MM.1S (cell line): Measurements from ENCODE around the gene STAG1.
"Not testable (repeated sequence)": the region's sequence is repeated elsewhere in the genome, so short reads cannot be mapped to it uniquely, and the experiment has no call there.

ENCODE experiments used
- DNase-seq: peaks from one replicate; pipeline ENCODE4 v3.0.0-alpha.2; 2015
- H2AFZ ChIP-seq: fragments of 300-600 bp; sonication (generic); 2 replicates; pipeline ENCODE4 v1.6.0; 2016; ENCODE audit warnings: antibody characterized with exemption, low read length
- H3F3A ChIP-seq: fragments of 300-600 bp; sonication (generic); 2 replicates; pipeline ENCODE4 v1.6.1; 2016; ENCODE audit warnings: mild to moderate bottlenecking, antibody characterized with exemption, low read length, moderate library complexity, mixed read lengths; ENCODE audit not compliant: insufficient read depth
- H3K27ac ChIP-seq: fragments of 300-600 bp; sonication (generic); 2 replicates; pipeline ENCODE4 v1.5.1; 2016; ENCODE audit warnings: mild to moderate bottlenecking, low read length
- H3K27me3 ChIP-seq: fragments of 300-600 bp; sonication (generic); replicated peaks from 2 replicates; pipeline ENCODE4 v1.6.0; 2016; ENCODE audit warnings: low read length; ENCODE audit not compliant: insufficient read depth
- H3K36me3 ChIP-seq: fragments of 300-600 bp; sonication (generic); replicated peaks from 2 replicates; pipeline ENCODE4 v1.6.1; 2016; ENCODE audit warnings: mild to moderate bottlenecking, low read length, mixed read lengths; ENCODE audit not compliant: insufficient read depth
- H3K4me1 ChIP-seq: fragments of 300-600 bp; sonication (generic); 2 replicates; pipeline ENCODE4 v1.6.1; 2016; ENCODE audit warnings: low read length, mixed read lengths
- H3K4me2 ChIP-seq: fragments of 300-600 bp; sonication (generic); 2 replicates; pipeline ENCODE4 v1.6.0; 2016; ENCODE audit warnings: low read depth, low read length
- H3K4me3 ChIP-seq: fragments of 300-600 bp; sonication (generic); 2 replicates; pipeline ENCODE4 v1.5.1; 2016; ENCODE audit warnings: low read length, mixed read lengths
- H3K79me2 ChIP-seq: fragments of 300-600 bp; sonication (generic); 2 replicates; pipeline ENCODE4 v1.6.1; 2016; ENCODE audit warnings: mixed run types, low read length, mixed read lengths
- H3K9ac ChIP-seq: fragments of 300-600 bp; sonication (generic); 2 replicates; pipeline ENCODE4 v1.6.1; 2016; ENCODE audit warnings: low read length, mixed read lengths
- H3K9me2 ChIP-seq: fragments of 300-600 bp; sonication (generic); replicated peaks from 2 replicates; pipeline ENCODE4 v1.6.1; 2016; ENCODE audit warnings: mild to moderate bottlenecking, low read length, mixed read lengths; ENCODE audit not compliant: insufficient read depth
- H3K9me3 ChIP-seq: fragments of 300-600 bp; sonication (generic); replicated peaks from 2 replicates; pipeline ENCODE4 v1.6.1; 2016; ENCODE audit warnings: mild to moderate bottlenecking, low read length, mixed read lengths; ENCODE audit not compliant: insufficient read depth
- H4K20me1 ChIP-seq: fragments of 300-600 bp; sonication (generic); 2 replicates; pipeline ENCODE4 v1.6.1; 2016; ENCODE audit warnings: mild to moderate bottlenecking, low read length, moderate library complexity, mixed read lengths; ENCODE audit not compliant: insufficient read depth
- EZH2 ChIP-seq: fragments of 300-600 bp; sonication (generic); optimal IDR thresholded peaks from 2 replicates; pipeline ENCODE3; 2017; ENCODE audit warnings: low read depth, mild to moderate bottlenecking, antibody characterized with exemption, low read length, mixed read lengths
- EZH2phosphoT487 ChIP-seq: fragments of 300-600 bp; sonication (generic); IDR thresholded peaks from 2 replicates; pipeline ENCODE4 v1.6.1; 2018; ENCODE audit warnings: antibody characterized with exemption, low read length
- TF ChIP-seq, protein P1 (sequence below): fragments of 300-600 bp; sonication (generic); IDR thresholded peaks from 2 replicates; pipeline ENCODE4 v1.5.1; 2016; ENCODE audit warnings: antibody characterized with exemption, low read length, mixed read lengths

The STAG1 gene

GRCh38 chr3:136711277-136711676 lies 40.9 kb downstream of the STAG1 start:
- no peaks in the 10 kb centered on the region for H3K4me1 ChIP-seq
- no peak overlapping the region for H3K9ac ChIP-seq
- no peak overlapping the region for H3K27ac ChIP-seq
- H3K27me3 ChIP-seq = no peaks in the 10 kb centered on the region
- H3K4me2 ChIP-seq = no peak overlapping the region
- no peak overlapping the region for H2AFZ ChIP-seq
- no peaks in the 10 kb centered on the region for H3F3A ChIP-seq
- TF ChIP-seq, protein P1, sequence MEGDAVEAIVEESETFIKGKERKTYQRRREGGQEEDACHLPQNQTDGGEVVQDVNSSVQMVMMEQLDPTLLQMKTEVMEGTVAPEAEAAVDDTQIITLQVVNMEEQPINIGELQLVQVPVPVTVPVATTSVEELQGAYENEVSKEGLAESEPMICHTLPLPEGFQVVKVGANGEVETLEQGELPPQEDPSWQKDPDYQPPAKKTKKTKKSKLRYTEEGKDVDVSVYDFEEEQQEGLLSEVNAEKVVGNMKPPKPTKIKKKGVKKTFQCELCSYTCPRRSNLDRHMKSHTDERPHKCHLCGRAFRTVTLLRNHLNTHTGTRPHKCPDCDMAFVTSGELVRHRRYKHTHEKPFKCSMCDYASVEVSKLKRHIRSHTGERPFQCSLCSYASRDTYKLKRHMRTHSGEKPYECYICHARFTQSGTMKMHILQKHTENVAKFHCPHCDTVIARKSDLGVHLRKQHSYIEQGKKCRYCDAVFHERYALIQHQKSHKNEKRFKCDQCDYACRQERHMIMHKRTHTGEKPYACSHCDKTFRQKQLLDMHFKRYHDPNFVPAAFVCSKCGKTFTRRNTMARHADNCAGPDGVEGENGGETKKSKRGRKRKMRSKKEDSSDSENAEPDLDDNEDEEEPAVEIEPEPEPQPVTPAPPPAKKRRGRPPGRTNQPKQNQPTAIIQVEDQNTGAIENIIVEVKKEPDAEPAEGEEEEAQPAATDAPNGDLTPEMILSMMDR = no peak
- no peak overlapping the region for H3K4me3 ChIP-seq
- no peak for DNase-seq
- peaks cover 94% of the 10 kb centered on the region for H3K79me2 ChIP-seq
- H3K9me2 ChIP-seq = no peaks in the 10 kb centered on the region
- H3K36me3 ChIP-seq = no peaks in the 10 kb centered on the region
- peaks cover 12% of the 10 kb centered on the region; the same call in 1 of the 2 replicates for H4K20me1 ChIP-seq
- no peaks in the 10 kb centered on the region for H3K9me3 ChIP-seq

DNA sequence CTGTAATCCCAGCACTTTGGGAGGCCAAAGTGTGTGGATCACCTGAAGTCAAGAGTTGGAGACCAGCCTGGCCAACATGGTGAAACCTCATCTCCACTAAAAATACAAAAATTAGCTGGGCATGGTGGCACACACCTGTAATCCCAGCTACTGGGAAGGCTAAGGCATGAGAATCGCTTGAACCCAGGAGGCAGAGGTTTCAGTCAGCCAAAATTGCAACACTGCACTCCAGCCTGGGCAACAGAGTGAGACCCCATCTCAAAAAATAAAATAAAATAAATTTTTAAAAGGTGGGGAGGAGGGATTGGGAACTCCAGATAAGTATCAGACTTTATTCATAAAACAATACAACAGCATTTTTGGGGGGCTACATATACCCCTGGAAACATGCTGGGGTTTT lies 42.4 kb downstream of the STAG1 start:
- H3K9me2 ChIP-seq, H3K9me3 ChIP-seq, H3F3A ChIP-seq, H3K4me2 ChIP-seq, H3K4me3 ChIP-seq, H3K27ac ChIP-seq, H3K27me3 ChIP-seq, DNase-seq, H2AFZ ChIP-seq, H3K9ac ChIP-seq, H3K36me3 ChIP-seq, H3K4me1 ChIP-seq: not testable (repeated sequence)
- Histone ChIP-seq H3K79me2 (peaks cover 95% of the 10 kb centered on the region), H4K20me1 (peaks cover 21% of the 10 kb centered on the region)

DNA sequence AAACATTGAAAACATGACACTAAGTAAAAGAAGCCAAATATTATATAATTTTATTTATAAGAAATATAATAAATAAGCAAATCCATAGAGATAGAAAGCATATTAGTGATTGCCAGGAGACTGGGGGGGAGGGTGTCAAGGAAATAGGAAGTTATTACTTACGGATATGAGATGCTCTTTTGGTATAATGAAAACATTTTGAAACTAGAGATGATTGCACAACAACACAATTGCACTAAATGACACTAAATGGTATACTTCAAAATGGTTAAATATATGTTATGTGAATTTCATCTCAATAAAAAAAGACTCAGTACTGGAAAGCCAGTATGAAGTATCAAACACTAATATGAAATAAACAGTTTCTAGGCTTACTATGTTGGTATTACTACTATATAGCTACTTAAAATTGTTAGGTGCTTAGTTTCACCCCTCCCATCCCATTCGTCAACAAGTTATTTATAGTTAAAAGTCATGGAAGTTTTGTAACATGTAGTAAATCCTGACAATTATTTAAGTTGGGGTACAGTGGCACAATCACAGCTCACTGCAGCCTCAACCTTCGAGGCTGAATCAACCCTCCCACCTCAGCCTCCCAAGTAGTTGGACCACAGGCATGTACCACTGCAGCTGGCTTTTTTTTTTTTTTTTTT lies 43.7 kb downstream of the STAG1 start:
- Histone ChIP-seq H3F3A (no peaks in the 10 kb centered on the region), H3K36me3 (no peaks in the 10 kb centered on the region), H3K27me3 (no peaks in the 10 kb centered on the region), H3K4me2 (no peak overlapping the region), H3K9me2 (no peaks in the 10 kb centered on the region), H3K4me1 (no peaks in the 10 kb centered on the region), H3K27ac (no peak overlapping the region), H4K20me1 (peaks cover 21% of the 10 kb centered on the region), H3K9ac (no peak overlapping the region), H2AFZ (no peak overlapping the region), H3K4me3 (no peak overlapping the region), H3K9me3 (no peaks in the 10 kb centered on the region), H3K79me2 (peaks cover 99% of the 10 kb centered on the region)
- no peak for DNase-seq
- no peak for TF ChIP-seq EZH2phosphoT487
- TF ChIP-seq, protein P1 = no peak
- TF ChIP-seq EZH2 = no peak

DNA sequence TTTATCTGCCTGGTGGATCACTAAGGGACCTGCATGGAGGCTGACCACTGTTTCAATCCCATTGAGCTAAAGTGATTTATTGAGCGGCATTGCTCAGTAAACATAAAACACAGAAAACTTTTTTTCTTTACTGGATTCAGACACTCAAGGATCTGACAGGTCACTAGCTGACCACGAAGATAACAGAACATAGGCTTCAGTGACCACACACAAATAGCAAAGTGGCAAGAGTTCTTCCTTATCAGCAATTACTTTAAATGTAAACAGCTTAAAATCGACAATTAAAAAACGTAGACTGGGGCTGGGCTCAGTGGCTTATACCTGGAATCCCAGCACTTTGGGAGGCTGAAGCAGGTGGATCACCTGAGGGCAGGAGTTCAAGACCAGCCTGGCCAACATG lies 48.7 kb downstream of the STAG1 start:
- Histone ChIP-seq H3K79me2 (peaks cover 100% of the 10 kb centered on the region), H3K4me3 (no peak overlapping the region), H3K27me3 (no peaks in the 10 kb centered on the region), H2AFZ (no peak overlapping the region), H3K9me2 (no peaks in the 10 kb centered on the region), H3K4me2 (no peak overlapping the region), H3K36me3 (no peaks in the 10 kb centered on the region), H3K27ac (no peak overlapping the region), H3F3A (no peaks in the 10 kb centered on the region), H3K9ac (no peak overlapping the region), H4K20me1 (peaks cover 21% of the 10 kb centered on the region), H3K9me3 (no peaks in the 10 kb centered on the region), H3K4me1 (no peaks in the 10 kb centered on the region)
- DNase-seq = no peak
- TF ChIP-seq, protein P1 = no peak
- no peak for TF ChIP-seq EZH2phosphoT487
- no peak for TF ChIP-seq EZH2
